Measurements from ENCODE around the gene FXYD7. TPM values are rescaled to one million over a fixed set of nuclear protein-coding genes. Genes with fewer than 3 reads are reported as not detected.

Gene FXYD7
- total RNA-seq, 2 experiments from 2014 or later, result 0.50 to 6.1 TPM

DNA sequence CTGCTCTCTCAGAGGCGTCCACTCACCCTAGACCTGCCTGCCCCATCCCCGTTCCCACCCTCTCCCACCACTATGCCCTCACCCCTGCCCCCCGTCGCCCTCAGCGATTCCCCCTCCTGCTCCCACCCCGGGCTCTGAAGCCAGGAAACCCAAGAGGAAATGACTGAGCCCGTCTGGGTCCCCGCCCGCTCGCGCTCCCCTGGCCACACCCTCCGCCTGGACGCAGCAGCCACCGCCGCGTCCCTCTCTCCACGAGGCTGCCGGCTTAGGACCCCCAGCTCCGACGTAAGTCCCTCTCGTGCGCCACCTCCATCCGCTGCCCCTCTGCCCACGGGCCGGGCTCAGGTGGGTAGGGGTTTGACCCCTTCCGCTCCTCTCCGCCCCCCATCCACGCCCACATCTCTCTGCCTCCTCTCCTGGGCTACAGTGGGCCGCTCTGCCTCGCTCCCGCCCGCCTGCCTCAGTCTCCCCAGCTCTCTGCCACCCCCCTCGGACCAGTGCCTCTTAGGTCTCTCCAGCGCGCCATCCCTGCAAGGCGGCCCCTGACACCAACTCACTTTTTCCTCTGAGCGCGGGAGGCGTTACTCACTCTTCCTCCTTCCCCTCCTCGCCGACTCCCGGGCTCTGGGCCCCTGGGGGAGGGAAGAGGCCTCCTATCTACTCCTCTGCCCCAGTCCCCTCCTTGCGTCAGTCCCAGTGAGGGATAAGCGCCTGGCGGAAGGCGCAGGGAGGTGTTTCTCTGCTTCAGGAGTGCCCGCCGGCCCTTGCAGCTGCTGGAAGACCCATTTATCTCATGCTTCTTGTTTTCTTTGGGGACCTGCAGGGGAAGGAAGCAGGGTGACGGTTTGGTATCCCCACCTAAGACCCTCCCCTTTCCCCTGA is 11.7 kb downstream of the FXYD7 start, which contains the start of gene FXYD5:
Gene FXYD5 (plus strand): TSS at position 211 of the 882 bp plus-strand sequence. CDS start 816 bp downstream, outside the sequence.
- peak; percentile 69 for DNase-seq (ENCODE audit: low spot score)
- Histone ChIP-seq H2AFZ (ENCODE audit: low read length) (peak within 1 kb of the TSS; percentile 36; the same call in 1 of the 2 replicates), H3K4me2 (ENCODE audit: low read length) (peak within 1 kb of the TSS; percentile 82), H3K9me2 (ENCODE audit: insufficient read depth, low read length) (no peaks in the 10 kb centered on the region), H3K79me2 (ENCODE audit: insufficient read depth, low read depth, low read length) (peaks cover 17% of the 10 kb centered on the region; the same call in 1 of the 2 replicates), H3K9me3 (ENCODE audit: low read length) (no peaks in the 10 kb centered on the region), H3K27ac (ENCODE audit: low read depth, low read length, poor library complexity, severe bottlenecking) (peak within 1 kb of the TSS; percentile 51), H4K20me1 (ENCODE audit: insufficient read depth, low read length) (no peaks in the 10 kb centered on the region), H3K4me1 (ENCODE audit: insufficient read depth, low read length, poor library complexity, severe bottlenecking) (peaks cover 24% of the 10 kb centered on the region), H3K4me3 (ENCODE audit: low read depth, low read length, poor library complexity, severe bottlenecking) (peak within 1 kb of the TSS; percentile 81), H3K36me3 (ENCODE audit: insufficient read depth, low read length) (peaks cover 32% of the 10 kb centered on the region)
- no TSS peak for BruUV-seq (replicated peaks)
- intact Hi-C loops (cut with micrococcal nuclease; ENCODE audit: unreplicated experiment), result loop anchor here (2.0 kb wide), 1 partner anchor 56 kb away; no protein-coding TSS in a partner anchor
- POLR2A ChIA-PET, result interaction anchor here (0.7 to 1.5 kb wide), 2 partner anchors 13 to 82 kb away, joined by 4 to 5 read pairs; no protein-coding TSS in a partner anchor
- CTCF ChIA-PET (ENCODE audit: unreplicated experiment), result interaction anchor here (0.6 to 1.5 kb wide), 4 partner anchors 8 to 59 kb away, joined by 3 to 14 read pairs (median 4); no protein-coding TSS in a partner anchor
- TF ChIP-seq, protein P1, sequence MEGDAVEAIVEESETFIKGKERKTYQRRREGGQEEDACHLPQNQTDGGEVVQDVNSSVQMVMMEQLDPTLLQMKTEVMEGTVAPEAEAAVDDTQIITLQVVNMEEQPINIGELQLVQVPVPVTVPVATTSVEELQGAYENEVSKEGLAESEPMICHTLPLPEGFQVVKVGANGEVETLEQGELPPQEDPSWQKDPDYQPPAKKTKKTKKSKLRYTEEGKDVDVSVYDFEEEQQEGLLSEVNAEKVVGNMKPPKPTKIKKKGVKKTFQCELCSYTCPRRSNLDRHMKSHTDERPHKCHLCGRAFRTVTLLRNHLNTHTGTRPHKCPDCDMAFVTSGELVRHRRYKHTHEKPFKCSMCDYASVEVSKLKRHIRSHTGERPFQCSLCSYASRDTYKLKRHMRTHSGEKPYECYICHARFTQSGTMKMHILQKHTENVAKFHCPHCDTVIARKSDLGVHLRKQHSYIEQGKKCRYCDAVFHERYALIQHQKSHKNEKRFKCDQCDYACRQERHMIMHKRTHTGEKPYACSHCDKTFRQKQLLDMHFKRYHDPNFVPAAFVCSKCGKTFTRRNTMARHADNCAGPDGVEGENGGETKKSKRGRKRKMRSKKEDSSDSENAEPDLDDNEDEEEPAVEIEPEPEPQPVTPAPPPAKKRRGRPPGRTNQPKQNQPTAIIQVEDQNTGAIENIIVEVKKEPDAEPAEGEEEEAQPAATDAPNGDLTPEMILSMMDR (conservative IDR thresholded peaks at IDR 0.05; ENCODE audit: low read length), result no peak
- no peak for TF ChIP-seq EZH2phosphoT487 (IDR thresholded peaks at IDR 0.05; ENCODE audit: borderline replicate concordance, low read depth, low read length)

DNA sequence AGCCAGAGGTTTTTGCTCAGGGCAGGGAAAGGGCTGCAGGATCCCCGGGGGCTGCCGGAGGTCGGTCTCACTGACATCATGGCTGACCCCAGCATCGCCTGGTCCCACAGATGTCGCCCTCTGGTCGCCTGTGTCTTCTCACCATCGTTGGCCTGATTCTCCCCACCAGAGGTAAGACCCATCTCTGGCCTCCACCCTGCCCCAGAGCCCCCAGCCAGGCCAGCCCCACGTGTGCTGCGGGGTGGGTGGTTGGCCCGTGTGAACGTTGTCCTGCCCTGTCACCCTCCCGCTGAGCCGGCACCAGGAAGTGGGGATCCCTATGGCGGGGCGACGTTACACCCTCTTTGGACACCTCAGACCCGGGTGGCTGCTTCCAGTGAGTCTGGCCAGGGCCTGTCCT is 12.4 kb downstream of the FXYD7 start:
- no peaks in the 10 kb centered on the region for H3K9me3 ChIP-seq (ENCODE audit: low read length)
- no TSS peak for BruUV-seq (replicated peaks)
- ChIA-PET POLR2A (no interaction called here), CTCF (ENCODE audit: unreplicated experiment) (no interaction called here)
- peak overlapping the region; percentile 81 for H3K4me3 ChIP-seq (ENCODE audit: low read depth, low read length, poor library complexity, severe bottlenecking)
- TF ChIP-seq, protein P1 (conservative IDR thresholded peaks at IDR 0.05; ENCODE audit: low read length), result no peak
- no peak for TF ChIP-seq EZH2phosphoT487 (IDR thresholded peaks at IDR 0.05; ENCODE audit: borderline replicate concordance, low read depth, low read length)
- no peaks in the 10 kb centered on the region for H3K9me2 ChIP-seq (ENCODE audit: insufficient read depth, low read length)
- intact Hi-C loops (cut with micrococcal nuclease; ENCODE audit: unreplicated experiment), result loop anchor here (2.0 kb wide), 1 partner anchor 55 kb away; no protein-coding TSS in a partner anchor
- H3K4me1 ChIP-seq (ENCODE audit: insufficient read depth, low read length, poor library complexity, severe bottlenecking), result peaks cover 24% of the 10 kb centered on the region
- peak overlapping the region; percentile 51 for H3K27ac ChIP-seq (ENCODE audit: low read depth, low read length, poor library complexity, severe bottlenecking)
- peak overlapping the region; percentile 36; the same call in 1 of the 2 replicates for H2AFZ ChIP-seq (ENCODE audit: low read length)
- H3K36me3 ChIP-seq (ENCODE audit: insufficient read depth, low read length), result peaks cover 39% of the 10 kb centered on the region
- no peaks in the 10 kb centered on the region for H4K20me1 ChIP-seq (ENCODE audit: insufficient read depth, low read length)
- H3K4me2 ChIP-seq (ENCODE audit: low read length), result peak overlapping the region; percentile 82
- peaks cover 17% of the 10 kb centered on the region; the same call in 1 of the 2 replicates for H3K79me2 ChIP-seq (ENCODE audit: insufficient read depth, low read depth, low read length)
- DNase-seq (ENCODE audit: low spot score), result peak; percentile 37

All from OCI-LY7 (cell line).